ENCODE measurements around the gene CCDC33.
A peak's percentile ranks its signal among the peaks of the same experiment; 100 is the strongest.

Gene CCDC33

GRCh38 chr15:74205582-74205947 is 30.6 kb upstream of the CCDC33 start:
- TF ChIP-seq MAX (IDR thresholded peaks at IDR 0.05): no peak
- no peak for TF ChIP-seq EGR1 (IDR thresholded peaks at IDR 0.05)
- no peak for TF ChIP-seq YY1 (IDR thresholded peaks at IDR 0.05; ENCODE audit: low read depth)
- no peak for TF ChIP-seq TEAD4 (IDR thresholded peaks at IDR 0.05)
- no peak for TF ChIP-seq TCF12 (IDR thresholded peaks at IDR 0.05; ENCODE audit: low read depth)
- no peak for TF ChIP-seq REST (IDR thresholded peaks at IDR 0.05; ENCODE audit: low read depth)
- no peak for TF ChIP-seq ZBTB7A (IDR thresholded peaks at IDR 0.05; ENCODE audit: low read depth)
- no peak for TF ChIP-seq RAD21 (IDR thresholded peaks at IDR 0.05; ENCODE audit: low read depth)
- no peak for TF ChIP-seq NFIC (IDR thresholded peaks at IDR 0.05)
- no peak for TF ChIP-seq CREB1 (IDR thresholded peaks at IDR 0.05; ENCODE audit: low read depth)
- no peak for TF ChIP-seq FOXM1 (IDR thresholded peaks at IDR 0.05; ENCODE audit: borderline replicate concordance, low read depth)
- no peak for TF ChIP-seq CEBPB (IDR thresholded peaks at IDR 0.05)
- TF ChIP-seq USF1 (IDR thresholded peaks at IDR 0.05): no peak
- no peak for TF ChIP-seq EP300 (IDR thresholded peaks at IDR 0.05; ENCODE audit: borderline replicate concordance)
- TF ChIP-seq TAF1 (IDR thresholded peaks at IDR 0.05; ENCODE audit: low read depth): no peak

- peak; percentile 64 for TF ChIP-seq EP300 (IDR thresholded peaks at IDR 0.05; ENCODE audit: borderline replicate concordance)
- peak; percentile 92 for TF ChIP-seq NFIC (IDR thresholded peaks at IDR 0.05)
- 0 out of 2 replicates have a peak, but pooled peaks have one; percentile 8 for TF ChIP-seq CEBPB (IDR thresholded peaks at IDR 0.05)
- TF ChIP-seq REST (IDR thresholded peaks at IDR 0.05; ENCODE audit: low read depth): no peak
- no peak for TF ChIP-seq EGR1 (IDR thresholded peaks at IDR 0.05)
- TF ChIP-seq USF1 (IDR thresholded peaks at IDR 0.05): peak; percentile 57
- peak; percentile 76 for TF ChIP-seq TCF12 (IDR thresholded peaks at IDR 0.05; ENCODE audit: low read depth)
- peak; percentile 60; the same call in 1 of the 2 replicates for TF ChIP-seq MAX (IDR thresholded peaks at IDR 0.05)
- TF ChIP-seq TEAD4 (IDR thresholded peaks at IDR 0.05): peak; percentile 82
These were observed 29.3 kb upstream of the CCDC33 start for GRCh38 chr15:74206801-74207281.

- TF ChIP-seq EGR1 (IDR thresholded peaks at IDR 0.05) (no peak), RAD21 (IDR thresholded peaks at IDR 0.05; ENCODE audit: low read depth) (no peak), TCF12 (IDR thresholded peaks at IDR 0.05; ENCODE audit: low read depth) (no peak), TEAD4 (IDR thresholded peaks at IDR 0.05) (no peak), REST (IDR thresholded peaks at IDR 0.05; ENCODE audit: low read depth) (no peak), YY1 (IDR thresholded peaks at IDR 0.05; ENCODE audit: low read depth) (no peak), CREB1 (IDR thresholded peaks at IDR 0.05; ENCODE audit: low read depth) (no peak), CEBPB (IDR thresholded peaks at IDR 0.05) (no peak), EP300 (IDR thresholded peaks at IDR 0.05; ENCODE audit: borderline replicate concordance) (no peak), ZBTB7A (IDR thresholded peaks at IDR 0.05; ENCODE audit: low read depth) (no peak), TAF1 (IDR thresholded peaks at IDR 0.05; ENCODE audit: low read depth) (no peak), USF1 (IDR thresholded peaks at IDR 0.05) (no peak)
These were observed 28.3 kb upstream of the CCDC33 start for GRCh38 chr15:74207652-74208440.

- TF ChIP-seq CEBPB (IDR thresholded peaks at IDR 0.05) (no peak), TEAD4 (IDR thresholded peaks at IDR 0.05) (no peak), REST (IDR thresholded peaks at IDR 0.05; ENCODE audit: low read depth) (no peak), NFIC (IDR thresholded peaks at IDR 0.05) (no peak), TAF1 (IDR thresholded peaks at IDR 0.05; ENCODE audit: low read depth) (no peak), MAX (IDR thresholded peaks at IDR 0.05) (no peak), CREB1 (IDR thresholded peaks at IDR 0.05; ENCODE audit: low read depth) (no peak), ZBTB7A (IDR thresholded peaks at IDR 0.05; ENCODE audit: low read depth) (no peak), EP300 (IDR thresholded peaks at IDR 0.05; ENCODE audit: borderline replicate concordance) (no peak), RAD21 (IDR thresholded peaks at IDR 0.05; ENCODE audit: low read depth) (no peak), USF1 (IDR thresholded peaks at IDR 0.05) (no peak), EGR1 (IDR thresholded peaks at IDR 0.05) (no peak), FOXM1 (IDR thresholded peaks at IDR 0.05; ENCODE audit: borderline replicate concordance, low read depth) (no peak), TCF12 (IDR thresholded peaks at IDR 0.05; ENCODE audit: low read depth) (no peak)
These were observed 27.6 kb upstream of the CCDC33 start for GRCh38 chr15:74208496-74208895.
